Suppressor macrophage treated with lipopolysaccharide for 1 hour (primary cell): Measurements from ENCODE around the gene EYA3.

Experiments used
- DNase-seq, 3 donors: peaks; one replicate each; pipeline ENCODE4 v3.0.0-alpha.2; 2020 to 2022

EYA3 gene

DNA sequence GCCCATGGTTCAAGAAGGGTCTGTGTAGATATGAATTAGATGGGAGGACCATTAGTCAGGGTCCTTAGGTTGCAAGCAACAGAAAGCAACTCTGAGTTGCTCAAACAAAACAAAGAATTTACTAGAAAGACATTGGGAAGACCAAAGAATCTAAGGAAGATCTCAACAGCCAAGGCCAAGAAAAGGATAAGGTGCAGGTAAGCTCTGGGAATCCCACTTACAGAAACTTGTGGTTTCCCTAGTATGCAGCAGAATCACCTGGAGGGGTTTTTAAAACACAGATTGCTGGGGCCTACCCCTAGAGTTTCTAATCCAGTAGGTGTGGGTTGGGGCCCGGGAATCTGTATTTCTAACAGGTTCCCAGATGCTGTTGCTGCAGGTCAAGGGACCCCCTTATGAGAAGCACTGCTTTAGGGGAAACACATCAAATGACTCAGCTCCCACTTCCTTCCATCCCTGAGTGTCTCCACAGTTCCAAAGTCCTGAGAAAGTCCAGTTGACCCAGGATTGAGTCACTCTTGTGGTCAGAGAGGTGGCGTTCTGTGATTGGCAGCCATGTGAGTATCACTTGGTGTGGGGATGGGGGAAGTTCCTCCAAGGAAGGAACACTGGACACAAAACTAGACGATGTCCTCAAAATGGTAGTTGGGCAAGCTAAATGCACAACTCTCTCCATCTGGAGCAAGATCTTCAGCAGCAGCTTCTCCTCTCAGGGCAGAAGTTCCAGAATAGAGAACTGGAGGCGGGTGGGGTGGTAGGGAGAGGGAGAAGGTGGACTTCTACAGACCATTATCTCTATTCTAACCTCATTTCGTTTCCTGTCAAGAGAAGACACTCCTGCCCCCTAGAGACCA is 24.2 kb upstream of the EYA3 start:
- DNase-seq = peak; percentile 94 to 100 (median 98)

DNA sequence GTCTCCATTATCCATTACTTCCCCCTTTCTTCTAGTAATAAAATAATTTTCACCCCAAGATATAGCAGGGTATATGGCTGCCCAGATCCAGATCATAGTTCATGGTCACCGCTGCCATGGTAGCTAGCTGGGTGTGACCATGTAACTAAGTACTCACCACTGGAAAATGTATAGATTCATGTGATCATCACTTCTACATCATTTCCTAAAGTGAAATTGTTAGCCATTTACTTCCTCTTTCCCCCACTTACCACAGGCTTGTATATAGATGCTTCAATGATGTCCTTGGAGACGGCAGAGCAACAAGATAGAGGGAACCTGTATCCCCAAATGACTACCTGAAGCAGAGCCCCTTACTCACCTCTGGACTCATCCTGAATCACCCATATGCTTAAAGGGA is 22.7 kb upstream of the EYA3 start:
- DNase-seq = peak; percentile 84 to 95 (median 92)

- DNase-seq = peak; percentile 89 to 96 (median 92)
Observed at GRCh38 chr1:28110555-28110954, 22.1 kb upstream of the EYA3 start.

DNA sequence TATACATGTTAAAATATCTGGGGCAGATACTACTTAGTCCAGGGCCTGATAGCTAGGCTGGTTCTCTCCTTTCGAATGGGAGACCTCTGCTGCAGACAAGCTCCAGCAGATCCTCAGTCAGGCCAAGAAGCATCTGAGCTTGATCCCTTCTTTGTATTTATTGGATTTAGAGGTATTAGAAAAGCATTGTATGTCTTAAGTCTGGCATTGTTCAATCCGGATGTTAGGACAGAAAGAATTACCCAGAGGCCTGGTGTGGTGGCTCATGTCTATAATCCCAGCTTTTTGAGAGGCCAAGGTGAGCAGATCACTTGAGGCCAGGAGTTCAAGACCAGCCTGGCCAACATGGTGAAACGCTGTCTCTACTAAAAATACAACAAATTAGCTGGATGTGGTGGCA is 21.2 kb upstream of the EYA3 start:
- DNase-seq = no peak

GRCh38 chr1:28108001-28108400 is 19.6 kb upstream of the EYA3 start:
- no peak for DNase-seq

- no peak for DNase-seq
Observed at GRCh38 chr1:28104866-28105467, 16.6 kb upstream of the EYA3 start.

DNA sequence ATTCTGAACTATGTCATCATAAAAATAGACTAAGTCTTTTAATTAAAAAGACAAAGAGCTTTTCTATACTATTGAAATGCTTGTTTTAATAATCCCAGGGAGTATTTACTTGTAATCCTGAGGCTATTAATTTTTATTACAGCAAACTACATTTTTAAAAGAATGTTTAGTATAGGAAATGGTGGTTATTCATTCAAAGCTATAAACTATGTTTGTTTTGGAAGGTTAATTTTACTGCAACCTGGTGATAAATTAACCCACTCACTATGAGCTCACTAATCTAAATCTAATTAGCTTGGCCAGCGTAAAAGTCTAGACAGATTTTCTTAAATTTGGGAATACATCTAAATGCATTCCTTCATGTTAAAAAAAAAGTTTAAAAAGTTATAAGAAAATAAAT is 13.8 kb upstream of the EYA3 start:
- no peak for DNase-seq

- no peak for DNase-seq
Observed at GRCh38 chr1:28099050-28099769, 10.8 kb upstream of the EYA3 start.

- peak in 2 of 3 donors; percentile 13 to 25 for DNase-seq
Observed at GRCh38 chr1:28097100-28097472, 8.7 kb upstream of the EYA3 start.

DNA sequence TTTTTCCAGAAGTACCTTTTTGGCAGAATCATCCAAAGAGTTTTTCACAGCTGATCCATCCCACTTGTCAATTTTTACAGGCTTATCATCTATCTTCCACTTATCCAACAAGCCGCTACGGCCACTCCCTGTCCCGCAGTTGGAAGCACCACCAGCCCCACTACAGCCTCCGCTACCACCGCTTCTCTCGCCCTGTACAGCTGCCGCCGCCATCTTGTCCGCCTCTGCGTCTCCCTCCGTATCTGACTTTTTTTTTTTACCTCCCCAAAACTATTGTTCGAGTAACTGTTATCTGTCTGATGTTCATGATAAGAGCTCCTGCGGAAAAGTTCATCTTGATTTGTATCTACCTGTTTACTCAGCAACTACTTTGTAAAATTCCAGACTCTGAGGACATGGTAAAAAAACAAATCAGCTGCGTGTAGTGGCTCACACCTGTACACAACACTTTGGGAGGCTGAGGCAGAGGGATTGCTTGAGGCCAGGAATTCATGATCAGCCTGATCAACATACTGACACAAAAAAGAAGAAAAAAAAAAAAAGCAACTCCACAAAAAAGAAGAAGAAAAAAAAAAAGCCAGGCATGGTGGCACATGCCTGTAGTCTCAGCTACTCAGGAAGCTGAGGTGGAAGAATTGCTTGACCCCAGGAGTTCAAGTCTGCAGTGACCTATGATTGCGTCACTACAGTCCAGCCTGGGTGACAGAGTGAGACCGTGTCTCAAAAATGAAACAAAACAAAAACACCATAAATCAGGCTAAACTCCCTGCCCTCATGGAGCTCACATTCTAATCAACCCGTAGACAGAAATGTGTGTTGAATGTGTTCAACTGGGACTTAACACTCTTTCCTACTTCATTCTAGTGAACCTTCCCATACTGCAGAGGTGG is 8.0 kb upstream of the EYA3 start:
- peak in 2 of 3 donors; percentile 16 to 23 for DNase-seq

GRCh38 chr1:28091043-28091781 is 2.8 kb upstream of the EYA3 start:
- peak; percentile 85 to 91 (median 89) for DNase-seq

GRCh38 chr1:28087614-28088167 is 719 bp downstream of the EYA3 start:
- DNase-seq = peak; percentile 54 to 62 (median 60)

DNA sequence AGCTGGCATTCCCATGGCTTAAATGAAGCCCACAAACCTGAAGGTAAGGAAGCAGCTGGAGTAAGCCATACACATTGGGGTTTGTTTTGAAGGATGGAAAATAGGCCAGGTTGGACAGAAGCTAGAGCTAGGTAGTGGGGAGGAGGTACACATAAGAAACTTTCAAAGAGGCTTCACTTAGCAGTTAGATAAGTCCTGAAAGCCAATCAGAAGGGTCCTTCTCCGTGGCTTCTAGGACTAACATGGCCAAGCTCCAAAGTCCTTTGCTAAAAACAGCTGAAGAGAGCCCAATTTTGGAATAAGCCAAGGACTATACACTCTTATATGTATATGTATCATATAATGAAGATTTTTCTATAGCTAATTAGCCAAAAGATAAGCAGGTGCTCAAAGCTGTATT is 1.8 kb downstream of the EYA3 start:
- no peak for DNase-seq

- no peak for DNase-seq
Observed at GRCh38 chr1:28085129-28085528, 3.3 kb downstream of the EYA3 start.

DNA sequence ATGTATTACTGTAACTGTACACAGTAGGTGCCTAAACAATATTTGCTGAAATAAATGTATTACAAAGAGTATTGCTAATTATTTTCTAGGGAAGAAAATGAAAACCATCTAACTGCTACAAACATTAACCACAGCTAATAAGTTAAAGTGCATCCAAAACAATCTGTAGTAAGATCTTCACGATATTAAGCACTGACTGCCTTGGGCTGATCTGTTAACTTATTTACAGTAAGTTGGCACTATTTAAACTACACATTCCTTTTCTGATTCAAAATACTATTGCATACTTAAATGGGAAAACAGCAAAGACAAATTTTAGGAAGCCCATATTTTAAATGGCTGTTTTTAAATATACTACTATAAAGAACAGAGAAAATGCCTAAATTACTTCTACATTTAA is 4.5 kb downstream of the EYA3 start:
- DNase-seq = no peak

DNA sequence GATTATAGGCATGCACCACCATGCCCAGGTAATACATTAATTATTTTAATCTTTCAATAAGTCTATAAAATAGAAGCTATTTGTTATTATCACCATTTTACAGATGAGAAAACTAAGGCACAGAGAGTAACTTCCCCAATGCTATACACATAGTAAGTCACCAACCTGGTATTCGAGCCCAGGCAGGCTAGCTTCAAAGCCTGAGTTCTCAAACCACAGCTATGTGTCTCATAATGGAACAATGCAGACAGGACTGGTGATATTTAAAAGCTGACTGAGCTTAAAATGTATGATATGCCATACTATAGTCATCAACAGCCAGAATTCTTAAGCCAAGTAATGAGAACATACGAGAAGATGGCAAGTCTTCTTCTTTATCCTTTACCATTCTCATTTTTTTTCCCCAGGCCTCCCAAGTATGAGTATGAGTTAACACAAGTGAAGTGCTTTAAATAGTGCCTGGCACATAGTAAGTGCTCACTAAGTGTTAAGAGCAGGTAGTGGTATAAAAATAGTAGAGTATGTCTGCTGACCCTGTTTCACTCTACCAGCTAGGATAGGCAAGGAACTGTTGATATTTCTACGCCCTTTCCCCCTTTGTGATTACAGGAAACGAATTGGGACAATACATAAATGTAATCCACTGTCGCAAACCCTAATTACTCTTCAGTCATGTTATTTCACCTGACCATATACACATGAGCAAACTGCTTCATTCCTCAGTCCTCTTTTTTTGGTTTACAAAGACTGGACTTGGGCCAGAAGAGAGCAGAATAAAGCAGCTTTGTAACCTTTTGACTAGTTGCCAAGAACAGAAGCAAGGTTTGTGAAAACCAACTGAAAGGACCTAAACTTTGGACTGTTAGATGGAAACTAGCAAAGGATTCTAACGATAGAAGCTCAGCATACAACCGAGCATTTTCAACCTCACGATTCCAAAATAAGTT is 9.5 kb downstream of the EYA3 start:
- no peak for DNase-seq

DNA sequence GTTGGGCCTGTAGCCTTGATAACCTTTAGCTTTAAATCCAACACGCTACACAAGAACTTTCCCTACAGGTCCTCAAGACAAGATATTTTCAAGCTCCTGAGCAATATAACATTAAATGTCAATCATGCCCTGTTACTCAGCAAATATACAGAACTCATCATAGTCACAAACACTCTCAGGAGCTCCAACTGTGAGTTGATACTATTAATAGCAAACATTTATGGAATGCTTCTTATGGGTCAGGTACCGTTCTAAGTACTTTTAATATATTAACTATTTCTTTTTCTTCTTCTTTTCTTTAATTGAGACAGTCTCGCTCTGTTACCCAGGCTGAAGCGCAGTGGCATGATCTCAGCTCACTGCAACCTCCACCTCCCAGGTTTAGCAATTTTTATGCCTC is 10.1 kb downstream of the EYA3 start:
- no peak for DNase-seq

DNA sequence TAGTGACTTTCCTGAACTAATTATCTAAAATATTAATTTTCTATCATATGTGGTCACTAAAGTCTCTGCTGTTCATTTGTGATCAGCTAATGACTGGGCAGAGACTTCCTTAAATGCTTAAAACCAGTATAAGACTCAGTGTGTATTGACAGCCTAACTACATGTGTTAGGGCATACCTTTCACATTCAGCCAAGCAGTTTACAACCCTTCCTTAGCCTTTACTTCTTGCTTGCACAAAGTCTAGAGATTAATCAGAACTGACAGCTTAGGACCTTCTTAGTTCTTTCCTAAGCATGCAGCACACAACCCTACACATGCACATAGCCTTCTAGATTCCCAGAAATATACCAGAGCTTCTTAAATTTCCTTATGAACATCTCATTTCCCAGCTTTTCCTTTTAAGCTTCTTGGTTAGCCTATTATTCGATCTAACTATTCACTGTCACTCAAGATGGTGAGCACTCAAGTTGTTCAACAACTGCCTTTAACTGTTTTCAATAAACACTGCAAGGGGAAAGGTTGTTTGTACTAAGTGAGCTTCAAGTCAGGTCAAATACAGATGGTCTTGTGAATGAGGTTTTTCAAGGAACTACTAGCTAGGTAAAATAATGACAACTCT is 13.4 kb downstream of the EYA3 start:
- DNase-seq = no peak

- no peak for DNase-seq
Observed at GRCh38 chr1:28073867-28074266, 14.5 kb downstream of the EYA3 start.

DNA sequence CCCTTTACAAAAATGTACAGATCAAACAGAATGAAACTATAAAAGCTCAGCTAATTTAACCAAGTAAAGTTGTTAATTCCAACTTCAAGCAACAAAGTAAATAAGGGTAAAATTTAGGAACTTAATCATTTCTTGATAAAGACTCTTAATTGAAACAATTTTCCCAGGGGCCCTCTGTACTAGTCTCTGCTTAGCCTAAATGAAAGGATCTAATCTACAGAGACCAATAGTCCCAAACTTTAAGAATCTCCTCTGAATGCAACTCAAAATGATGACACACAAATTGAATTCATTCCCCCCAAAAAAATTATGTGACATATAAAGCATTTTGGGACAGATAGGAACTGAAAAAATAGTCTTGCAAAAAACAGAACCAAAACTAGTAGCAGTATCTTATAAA is 16.6 kb downstream of the EYA3 start:
- DNase-seq = no peak
